GM19324 (cell line): ENCODE results near the gene TCF19.
"Not testable (repeated sequence)": the region's sequence is repeated elsewhere in the genome, so short reads cannot be mapped to it uniquely, and the experiment has no call there.

Experiments used
- ATAC-seq: cut with Tn5 transposase; IDR thresholded peaks from one replicate; pipeline ENCODE4 v1.9.1; 2021; ENCODE audit warnings: mild to moderate bottlenecking, moderate library complexity; ENCODE audit not compliant: unreplicated experiment, low FRiP score

TCF19 gene

GRCh38 chr6:31175971-31176370, 17.6 kb downstream of the TCF19 start:
- ATAC-seq = no peak

GRCh38 chr6:31178143-31179041, 20.0 kb downstream of the TCF19 start:
- no peak for ATAC-seq

- ATAC-seq = no peak
These were observed 20.6 kb downstream of the TCF19 start for GRCh38 chr6:31179042-31179386.

DNA sequence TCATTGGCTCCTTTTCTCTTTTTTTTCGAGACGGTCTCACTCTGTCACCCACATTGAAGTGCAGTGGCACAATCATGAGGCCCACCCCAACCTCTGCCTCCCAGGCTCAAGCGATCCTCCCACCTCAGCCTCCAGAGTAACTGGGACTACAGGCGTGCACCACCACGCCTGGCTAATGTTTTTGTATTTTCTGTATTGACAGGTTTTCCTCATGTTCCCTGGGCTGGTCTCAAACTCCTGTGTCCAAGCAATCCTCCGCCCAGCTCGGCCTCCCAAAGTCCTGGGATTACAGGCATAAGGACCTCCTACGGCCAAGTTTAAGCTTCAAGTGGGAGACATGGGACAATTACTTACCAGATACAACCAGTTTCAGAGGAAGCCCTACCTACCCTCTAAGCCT, 21.5 kb downstream of the TCF19 start:
- ATAC-seq = no peak

DNA sequence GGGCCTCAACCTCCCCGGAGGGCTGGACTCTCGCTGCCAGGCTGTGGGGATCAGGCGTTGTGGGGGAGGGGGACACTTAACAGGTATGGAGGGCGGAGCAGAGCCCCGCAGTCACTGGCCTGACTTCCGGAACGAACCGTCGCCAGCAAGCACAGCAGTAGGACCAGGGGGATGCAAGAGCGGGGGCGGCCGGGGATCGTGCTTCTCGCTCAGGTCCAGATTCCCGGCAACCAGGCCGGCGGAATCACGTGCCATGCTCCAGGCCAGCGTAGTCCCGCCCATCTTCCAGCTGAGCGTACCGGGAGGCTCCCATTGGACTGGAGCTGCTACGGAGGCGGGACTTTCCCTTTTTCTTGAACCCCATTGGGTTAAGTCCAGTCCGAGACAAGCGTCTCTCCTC, 22.1 kb downstream of the TCF19 start:
- ATAC-seq = peak; percentile 97

DNA sequence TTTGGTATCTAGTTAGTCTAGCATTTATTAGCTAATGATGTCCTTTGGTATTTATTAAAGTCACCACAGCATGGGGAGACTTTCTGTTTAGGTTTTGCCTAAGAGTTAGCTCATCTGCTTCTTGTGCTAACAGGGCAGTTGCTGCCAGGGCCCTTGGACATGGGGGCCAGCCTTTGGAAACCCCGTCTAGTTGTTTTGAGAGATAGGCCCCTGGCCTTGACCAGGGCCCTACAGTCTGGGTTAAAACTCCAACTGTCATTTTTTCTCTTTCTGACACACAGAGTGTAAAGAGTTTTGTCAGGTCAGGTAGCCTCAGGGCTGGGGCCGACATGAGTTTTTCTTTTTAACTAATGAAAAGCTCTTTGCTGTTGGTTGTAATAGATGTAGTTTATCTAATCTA, 24.9 kb downstream of the TCF19 start:
- ATAC-seq = not testable (repeated sequence)

DNA sequence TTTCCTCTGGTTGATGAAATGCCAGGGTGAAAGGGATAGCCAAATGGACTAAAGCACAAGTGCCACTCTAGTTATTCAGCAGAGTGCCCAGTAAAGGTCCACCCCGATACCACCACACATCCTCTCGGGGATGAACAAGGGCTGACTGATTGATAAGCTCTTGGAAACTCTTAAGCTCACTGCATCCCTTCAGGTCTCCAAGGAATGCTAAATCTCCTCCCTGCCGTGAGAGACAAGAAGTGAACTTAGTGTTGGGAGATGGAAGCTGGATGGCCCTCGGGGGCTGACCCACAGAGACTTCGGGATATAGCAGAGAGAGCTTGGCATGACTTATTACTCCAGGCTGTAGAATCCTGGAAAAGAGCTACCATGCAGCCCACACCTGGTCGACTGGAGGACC, 25.5 kb downstream of the TCF19 start:
- not testable (repeated sequence) for ATAC-seq

GRCh38 chr6:31185695-31186051, 27.3 kb downstream of the TCF19 start:
- not testable (repeated sequence) for ATAC-seq

DNA sequence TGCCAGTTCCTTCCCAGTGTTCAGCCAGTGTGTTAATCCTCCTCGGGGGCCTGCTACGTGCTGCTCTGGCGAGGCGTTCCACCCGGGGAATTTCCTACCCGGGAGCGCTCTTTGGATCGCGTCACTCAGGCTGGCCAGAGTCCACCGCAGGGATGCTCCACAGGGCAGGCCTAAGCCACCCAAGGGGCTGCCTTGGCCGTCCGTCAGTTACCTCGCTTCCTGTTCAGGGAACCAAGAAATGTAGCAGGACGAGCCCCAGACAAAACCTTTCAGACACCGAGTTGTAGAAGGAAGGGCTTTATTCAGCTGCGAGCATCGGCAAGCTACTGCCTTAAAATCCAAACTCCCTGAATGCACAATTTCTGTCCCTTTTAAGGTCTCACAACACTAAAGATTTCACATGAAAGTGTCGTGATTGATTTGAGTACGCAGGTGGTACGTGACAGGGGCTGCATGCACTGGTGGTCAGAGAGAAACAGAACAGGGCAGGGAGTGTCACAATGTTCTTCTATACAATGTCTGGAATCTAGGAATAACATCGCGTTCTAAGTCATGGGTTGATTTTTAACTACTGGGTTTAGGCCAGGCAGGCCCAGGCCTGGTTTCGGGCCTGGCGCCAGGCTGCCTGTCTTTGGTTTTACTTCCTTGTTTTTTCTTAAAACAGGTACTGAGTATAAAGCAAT, 27.8 kb downstream of the TCF19 start:
- no peak for ATAC-seq

DNA sequence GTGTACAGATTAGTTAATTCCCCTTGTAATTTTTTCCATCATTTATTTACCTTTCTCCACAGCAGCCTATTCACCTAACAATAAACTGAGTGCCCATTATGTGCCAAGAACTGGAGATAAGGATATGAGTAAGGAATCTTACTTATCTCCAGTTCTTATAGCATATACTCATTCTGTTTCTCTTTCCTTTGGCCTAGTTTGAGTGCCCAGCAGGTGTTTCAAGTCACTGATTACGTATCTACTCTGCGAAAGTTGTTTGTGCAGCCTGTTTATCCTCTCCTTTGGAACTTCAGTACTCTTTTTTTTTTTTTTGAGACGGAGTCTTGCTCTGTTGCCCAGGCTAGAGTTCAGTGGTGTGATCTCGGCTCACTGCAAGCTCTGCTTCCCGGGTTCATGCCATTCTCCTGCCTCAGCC, 29.4 kb downstream of the TCF19 start:
- ATAC-seq = no peak

DNA sequence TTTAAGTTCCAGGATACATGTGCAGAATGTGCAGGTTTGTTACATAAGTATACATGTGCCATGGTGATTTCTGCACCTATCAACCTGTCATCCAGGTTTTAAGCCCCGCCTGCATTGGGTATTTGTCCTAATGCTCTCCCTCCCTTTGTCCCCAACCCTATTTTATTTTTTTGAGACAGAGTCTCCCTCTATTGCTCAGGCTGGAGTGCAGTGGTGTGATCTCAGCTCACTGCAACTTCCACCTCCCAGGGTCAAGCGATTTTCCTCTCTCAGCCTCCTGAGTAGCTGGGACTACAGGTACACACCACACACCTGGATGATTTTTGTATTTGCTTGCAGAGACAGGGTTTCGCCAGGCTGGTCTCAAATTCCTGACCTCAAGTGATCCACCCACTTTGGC, 30.8 kb downstream of the TCF19 start:
- ATAC-seq = not testable (repeated sequence)

DNA sequence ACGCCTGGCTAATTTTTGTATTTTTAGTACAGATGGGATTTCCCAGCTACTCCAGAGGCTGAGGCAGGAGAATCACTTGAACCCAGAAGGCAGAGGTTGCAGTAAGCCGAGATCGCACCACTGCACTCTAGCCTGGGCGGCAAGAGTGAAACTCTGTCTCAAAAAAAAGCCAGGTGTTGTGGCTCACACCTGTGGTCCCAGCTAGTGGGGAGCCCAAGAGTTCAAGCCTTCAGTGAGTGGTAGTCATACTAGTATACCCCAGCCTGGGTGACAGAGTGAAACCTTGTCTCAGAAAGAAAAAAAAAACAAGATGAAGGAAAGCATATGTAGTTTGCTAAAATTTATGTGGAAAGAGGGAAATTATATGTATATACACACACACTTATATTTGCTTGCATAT, 32.1 kb downstream of the TCF19 start:
- peak; percentile 45 for ATAC-seq

DNA sequence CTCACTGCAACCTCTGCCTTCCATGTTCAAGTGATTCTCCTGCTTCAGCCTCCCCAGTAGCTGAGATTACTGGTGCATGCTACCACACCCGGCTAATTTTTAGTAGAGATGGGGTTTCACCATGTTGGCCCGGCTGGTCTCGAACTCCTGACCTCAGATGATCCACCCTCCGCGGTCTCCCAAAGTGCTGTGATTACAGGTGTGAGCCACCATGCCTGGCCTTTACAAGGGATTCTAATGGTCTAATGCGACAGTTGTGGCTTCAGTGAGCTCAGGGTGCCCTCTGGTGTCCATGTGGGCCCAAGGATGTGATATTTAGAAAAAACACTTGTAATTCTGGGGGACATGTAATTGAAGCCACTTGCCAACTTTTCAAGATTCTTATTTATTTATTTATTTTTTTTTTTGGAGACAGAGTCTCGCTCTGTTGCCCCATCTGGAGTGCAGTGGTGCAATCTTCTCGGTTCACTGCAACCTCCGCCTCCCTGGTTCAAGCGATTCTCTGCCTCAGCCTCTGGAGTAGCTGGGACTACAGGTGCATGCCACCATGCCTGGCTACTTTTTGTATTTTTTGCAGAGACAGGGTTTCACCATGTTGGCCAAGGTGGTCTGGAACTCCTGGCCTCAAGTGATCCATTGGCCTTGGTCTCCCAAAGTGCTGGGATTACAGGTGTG, 34.2 kb downstream of the TCF19 start:
- not testable (repeated sequence) for ATAC-seq

DNA sequence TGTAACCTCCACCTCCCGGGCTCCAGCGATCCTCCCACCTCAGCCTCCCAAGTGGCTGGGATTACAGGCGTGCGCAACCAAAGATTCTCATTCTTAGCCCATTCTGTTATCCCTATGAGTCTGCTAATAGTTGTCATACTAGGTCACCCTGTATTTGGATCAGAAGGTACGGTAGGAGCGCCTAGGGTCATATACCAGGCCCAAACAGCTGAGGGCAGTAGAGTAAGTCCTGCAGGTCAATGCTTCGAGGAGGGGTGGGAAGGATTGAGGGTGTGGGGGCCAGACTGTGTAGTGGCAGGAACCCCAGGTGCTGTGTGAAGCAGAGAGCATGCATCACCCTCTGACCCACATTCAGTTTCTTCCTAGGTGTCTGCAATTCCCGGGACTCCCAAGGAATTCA, 34.8 kb downstream of the TCF19 start:
- ATAC-seq = no peak

- no peak for ATAC-seq
These were observed 35.9 kb downstream of the TCF19 start for GRCh38 chr6:31194061-31194834.

GRCh38 chr6:31195308-31195979, 37.1 kb downstream of the TCF19 start:
- not testable (repeated sequence) for ATAC-seq

DNA sequence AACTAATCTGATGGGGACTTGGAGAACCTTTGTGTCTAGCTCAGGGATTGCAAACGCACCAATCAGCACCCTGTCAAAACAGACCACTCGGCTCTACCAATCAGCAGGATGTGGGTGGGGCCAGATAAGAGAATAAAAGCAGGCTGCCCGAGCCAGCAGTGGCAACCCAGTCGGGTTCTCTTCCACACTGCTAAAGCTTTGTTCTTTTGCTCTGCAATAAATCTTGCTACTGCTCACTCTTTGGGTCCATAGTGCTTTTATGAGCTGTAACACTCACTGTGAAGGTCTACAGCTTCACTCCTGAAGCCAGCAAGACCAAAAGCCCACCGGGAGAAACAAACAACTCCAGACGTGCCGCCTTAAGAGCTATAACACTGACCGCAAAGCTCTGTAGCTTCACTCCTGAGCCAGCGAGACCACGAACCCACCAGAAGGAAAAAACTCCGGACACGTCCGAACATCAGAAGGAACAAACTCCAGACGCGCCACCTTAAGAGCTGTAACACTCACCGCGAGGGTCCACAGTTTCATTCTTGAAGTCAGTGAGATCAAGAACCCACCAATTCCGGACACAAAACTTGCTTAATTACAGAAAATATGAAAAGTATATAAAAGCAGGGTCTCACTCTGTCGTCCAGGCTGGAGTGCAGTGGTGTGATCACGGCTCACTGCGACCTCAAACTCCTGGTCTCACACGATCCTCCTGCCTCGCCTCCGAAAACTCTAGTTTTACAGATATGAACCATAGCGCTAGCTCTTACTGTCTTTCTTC, 38.0 kb downstream of the TCF19 start:
- not testable (repeated sequence) for ATAC-seq

GRCh38 chr6:31197559-31198305, 39.3 kb downstream of the TCF19 start:
- ATAC-seq = peak; percentile 72

DNA sequence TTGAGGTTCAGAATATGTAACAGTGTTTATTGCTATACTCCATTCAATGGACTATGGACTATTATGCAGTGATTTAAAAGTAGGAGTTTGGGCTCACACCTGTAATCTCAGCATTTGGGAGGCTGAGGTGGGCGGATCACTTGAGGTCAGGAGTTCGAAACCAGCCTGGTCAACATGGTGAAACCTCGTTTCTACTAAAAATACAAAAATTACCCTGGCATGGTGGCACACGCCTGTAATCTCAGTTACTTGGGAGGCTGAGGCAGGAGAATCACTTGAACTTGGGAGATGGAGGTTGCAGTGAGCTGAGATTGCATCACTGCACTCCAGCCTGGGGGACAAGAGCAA, 40.7 kb downstream of the TCF19 start:
- not testable (repeated sequence) for ATAC-seq
